Effector CD4-positive, alpha-beta T cell (primary cell): Measurements from ENCODE around the gene BIN1.

ENCODE experiments used
- DNase-seq: peaks from one replicate; pipeline ENCODE4 v3.0.0-alpha.2; 2020
- total RNA-seq: gene quantifications from one replicate; lab custom pipeline; 2026; lab: John Stamatoyannopoulos, UW

BIN1 gene, protein sequence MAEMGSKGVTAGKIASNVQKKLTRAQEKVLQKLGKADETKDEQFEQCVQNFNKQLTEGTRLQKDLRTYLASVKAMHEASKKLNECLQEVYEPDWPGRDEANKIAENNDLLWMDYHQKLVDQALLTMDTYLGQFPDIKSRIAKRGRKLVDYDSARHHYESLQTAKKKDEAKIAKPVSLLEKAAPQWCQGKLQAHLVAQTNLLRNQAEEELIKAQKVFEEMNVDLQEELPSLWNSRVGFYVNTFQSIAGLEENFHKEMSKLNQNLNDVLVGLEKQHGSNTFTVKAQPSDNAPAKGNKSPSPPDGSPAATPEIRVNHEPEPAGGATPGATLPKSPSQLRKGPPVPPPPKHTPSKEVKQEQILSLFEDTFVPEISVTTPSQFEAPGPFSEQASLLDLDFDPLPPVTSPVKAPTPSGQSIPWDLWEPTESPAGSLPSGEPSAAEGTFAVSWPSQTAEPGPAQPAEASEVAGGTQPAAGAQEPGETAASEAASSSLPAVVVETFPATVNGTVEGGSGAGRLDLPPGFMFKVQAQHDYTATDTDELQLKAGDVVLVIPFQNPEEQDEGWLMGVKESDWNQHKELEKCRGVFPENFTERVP
- 133 reads per million, percentile 87 among the genes with 10 or more reads in this experiment for total RNA-seq

DNA sequence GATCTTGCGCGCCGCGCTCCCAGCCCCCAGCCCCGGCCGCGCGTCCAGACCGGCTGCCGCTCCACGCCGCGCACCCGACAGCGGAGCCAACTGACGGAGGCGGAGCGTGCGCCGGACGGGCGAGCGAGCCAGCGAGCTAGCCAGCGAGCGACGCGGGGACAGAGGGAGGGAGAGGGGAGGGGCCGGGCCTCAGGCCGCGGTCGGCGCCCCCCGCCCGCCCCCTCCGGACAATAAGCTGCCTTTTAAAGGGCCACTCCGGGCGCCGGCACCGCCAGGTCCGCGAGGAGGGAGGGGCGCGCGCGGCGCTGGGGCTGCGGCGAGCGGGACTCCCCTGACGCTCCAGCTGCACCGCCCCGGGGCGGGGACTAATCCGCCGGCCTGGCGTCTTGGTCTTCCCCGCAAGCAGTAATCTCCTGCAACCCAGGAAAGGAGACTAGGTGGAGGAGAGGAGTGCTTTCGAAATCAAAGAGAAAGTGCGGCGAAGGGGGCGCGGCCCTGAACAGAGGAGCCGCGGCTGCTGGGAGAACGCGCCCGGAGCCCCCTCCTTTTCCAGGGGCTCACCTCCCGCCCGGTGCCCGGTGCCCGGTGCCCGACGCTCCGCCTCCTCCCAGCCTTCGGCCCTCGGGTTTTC lies at the start of gene BIN1:
BIN1 (minus strand) TSS at position 164 of the 631 bp plus-strand sequence. CDS start 211 bp downstream, outside the sequence.
- DNase-seq = peak; percentile 48

DNA sequence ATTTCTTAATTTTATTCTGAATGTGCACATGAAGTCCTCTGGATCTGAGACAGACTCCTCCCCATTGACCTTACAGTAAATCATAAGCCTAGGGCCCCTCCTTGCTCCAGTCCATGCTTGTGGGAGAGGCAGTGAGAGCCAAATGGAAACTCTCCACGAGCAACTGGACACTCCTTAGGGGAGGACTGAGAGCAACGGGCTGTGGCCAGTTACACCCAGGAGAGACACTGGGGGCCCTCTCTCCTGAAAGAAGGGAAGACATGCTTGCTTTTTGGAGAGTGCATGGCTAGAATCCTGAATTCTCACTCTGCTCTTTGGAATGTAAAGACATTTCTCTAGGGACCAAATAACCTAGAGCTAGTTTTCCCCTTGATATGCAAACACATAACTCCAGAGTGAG lies 49.0 kb upstream of the BIN1 start:
- DNase-seq = no peak

DNA sequence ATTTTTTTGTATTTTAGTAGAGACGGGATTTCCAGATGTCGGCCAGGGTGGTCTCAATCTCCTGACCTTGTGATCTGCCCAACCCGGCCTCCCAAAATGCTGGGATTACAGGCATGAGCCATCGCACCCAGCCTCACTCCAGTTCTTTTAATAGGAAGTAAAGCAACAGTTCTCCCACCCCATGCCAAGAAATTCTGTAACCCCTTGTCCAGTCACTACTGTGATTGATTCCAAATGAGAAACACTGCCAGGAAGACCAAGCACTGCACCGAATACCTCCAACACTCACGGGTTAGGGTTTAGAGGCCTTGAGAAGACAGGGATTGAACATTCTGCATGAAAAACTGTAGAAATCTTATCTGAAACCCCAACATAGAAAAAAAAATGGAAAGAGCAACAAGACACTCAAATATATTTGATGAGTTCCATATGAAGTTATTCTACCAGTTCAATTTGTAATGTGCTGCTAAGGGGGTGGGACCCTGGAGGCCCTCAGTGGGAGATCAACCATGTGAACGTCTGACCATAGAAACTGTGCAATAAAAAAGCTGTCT lies 48.2 kb upstream of the BIN1 start:
- no peak for DNase-seq

DNA sequence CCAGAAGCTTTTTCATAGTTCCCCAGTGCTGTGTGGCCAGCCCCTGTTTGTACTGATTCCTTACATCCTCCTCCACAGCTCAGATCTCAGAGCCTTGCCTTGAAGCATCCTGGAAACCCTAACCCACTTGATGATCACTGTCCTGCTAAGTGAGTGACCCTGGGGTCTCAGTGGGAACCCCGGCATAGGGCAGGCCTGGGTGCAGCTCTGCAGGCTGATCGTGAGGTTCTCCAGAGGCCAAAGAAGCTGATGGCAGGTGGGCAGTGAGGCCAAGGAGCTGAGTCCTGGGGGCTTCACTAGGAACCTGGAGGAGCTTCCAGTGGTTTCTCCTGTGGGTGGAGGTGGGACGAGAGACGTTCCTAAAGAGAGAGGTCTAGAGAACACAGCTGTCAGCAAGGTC lies 47.4 kb upstream of the BIN1 start:
- no peak for DNase-seq

DNA sequence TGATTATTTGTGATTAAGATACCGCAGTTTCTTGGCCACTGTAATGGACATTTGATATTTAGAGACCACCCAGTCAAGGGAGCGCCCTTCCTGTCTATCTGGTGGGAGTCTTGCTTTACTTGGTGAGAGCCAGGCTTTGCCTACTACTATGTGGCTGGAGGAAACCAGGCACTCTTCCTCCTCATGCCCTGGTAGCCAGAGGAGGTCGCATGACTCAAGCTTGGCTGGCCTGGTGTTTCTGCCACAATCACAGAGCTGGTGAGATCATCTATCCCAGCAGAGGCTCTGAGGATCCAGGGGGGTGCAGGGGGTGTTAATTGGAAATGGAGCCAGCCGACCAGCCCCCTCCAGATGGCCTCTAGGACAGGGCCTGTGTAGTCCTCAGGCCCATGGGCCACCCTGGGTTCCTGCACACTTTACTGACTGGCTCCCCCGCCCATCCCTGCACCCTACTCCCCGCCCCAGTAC lies 46.8 kb upstream of the BIN1 start:
- no peak for DNase-seq

DNA sequence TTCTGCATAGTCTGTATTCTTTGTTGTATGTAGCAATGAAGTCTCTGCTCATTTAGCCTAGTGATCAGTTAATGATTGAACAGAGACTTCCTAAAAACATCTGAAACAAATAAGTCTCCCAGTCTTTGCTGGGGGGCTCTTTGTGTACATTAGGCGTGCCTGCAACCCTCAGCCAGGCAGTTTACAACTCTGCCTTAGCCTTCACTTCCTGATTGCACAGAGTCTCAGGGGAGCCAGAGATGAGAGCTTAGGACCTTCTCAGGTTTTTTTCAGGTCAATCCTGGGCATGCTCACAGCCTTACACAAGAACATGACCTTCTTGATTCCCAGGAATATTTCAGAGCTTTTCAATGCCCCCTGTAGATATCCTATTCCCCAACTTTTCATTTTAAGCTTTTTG lies 44.0 kb upstream of the BIN1 start:
- no peak for DNase-seq

DNA sequence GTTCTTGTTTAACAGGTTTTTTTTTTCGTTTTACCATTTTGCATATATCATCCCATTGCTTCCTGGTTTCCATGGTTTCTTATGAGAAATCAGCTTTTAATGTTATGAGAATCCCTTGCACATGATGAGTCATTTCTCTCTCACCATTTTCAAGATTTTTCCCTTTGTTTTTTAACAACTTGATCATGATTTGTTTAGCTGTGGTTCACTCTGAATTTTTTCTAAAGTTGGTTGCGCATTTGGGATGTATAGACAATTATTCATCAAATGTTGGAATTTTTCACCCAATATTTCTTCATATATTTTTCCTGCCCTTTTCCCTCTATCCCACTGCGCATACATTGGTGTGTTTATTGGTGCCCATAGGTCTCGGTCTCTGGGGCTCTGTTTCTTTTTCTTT lies 42.4 kb upstream of the BIN1 start:
- no peak for DNase-seq

DNA sequence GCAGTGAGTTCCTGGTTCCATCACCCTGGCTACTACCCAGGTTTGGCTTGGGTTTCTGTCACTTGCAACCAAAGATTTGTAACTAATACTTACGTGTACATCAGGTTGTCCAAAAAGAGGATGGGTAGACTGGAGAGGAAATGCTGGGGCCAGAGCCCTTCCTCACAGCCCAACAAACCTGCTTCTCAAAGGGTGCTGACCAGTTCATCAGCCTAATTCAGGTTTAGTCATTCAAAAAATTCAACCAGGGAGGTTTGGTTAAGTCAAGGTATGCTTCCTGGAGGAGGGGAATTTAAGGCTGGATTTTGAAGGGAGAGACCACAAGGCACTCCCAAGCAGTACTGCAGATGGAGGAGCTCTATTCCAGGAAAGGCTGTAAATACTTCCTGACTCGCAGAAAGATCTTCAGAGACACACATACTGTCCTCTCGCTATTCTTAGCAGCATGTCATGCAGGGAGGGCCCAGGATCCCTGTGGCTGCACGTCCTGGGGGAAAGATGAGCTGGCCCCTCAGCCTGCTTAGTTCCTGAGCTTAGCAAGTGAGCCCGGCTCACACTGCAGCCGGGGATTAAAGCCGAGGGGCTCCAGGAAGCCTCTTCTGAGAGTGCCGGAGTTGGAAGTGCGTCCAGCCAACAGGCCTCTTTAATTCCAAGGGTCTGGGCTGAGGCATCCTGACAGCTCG lies 40.0 kb upstream of the BIN1 start:
- no peak for DNase-seq

DNA sequence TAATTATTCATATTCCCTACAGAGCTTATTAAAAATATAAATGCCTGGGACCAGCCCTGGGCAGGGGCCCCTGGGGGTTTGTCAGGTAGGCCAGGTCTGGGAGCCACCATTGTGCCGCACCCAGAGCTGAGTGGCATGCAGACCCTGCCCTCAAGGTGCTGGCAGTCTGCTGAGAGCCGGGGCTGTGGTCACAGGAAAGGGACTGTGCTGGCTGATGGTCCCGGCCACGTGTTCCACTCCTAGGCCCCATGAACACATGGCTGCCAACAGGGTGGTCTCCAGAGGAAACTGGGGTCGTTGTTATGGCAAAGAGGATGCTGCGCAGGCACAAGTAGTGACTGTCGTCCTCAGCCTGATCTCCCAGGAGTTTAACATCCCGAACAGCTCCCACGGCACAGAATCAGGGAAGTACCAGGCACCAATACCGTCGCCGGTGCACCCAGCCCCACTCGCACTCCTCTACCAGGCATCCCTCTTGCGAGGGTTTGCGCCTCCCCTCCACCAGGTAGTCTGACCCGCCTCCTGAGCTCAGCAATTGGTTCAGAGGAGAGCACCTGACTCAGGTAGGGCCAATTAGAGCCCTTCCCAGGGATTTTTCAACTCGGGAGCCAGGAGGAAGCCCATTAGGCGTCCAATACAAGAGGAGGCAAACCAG lies 39.2 kb upstream of the BIN1 start:
- no peak for DNase-seq

DNA sequence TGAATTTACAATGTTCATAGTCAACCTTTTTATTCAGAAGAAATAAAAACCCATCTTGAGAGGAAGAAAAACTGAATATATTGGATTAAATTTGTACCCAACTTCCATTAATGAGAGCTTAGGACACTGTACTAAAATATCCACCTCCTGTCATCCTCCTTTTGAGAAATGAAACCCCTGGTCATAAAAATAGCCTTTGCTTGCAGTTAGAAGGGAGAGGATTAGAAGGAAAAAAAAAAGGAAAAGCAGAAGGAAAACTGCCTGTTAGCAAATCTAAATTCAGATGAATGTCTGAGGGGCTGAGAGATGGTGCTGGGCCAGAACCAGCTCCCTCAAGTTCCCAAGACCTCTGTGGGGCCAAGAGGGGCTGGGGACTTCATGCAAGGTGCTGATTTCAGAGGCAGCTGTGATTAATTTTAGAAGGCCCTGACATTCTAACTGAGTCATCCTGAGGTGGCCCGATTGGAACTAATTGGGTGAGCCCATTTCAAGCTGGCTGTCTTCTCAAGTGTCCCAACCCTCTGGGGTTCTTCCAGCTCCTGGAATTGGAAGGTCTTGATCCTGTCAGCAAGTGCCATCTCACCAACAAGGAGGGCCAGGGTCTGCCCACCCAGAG lies 38.4 kb upstream of the BIN1 start:
- no peak for DNase-seq

DNA sequence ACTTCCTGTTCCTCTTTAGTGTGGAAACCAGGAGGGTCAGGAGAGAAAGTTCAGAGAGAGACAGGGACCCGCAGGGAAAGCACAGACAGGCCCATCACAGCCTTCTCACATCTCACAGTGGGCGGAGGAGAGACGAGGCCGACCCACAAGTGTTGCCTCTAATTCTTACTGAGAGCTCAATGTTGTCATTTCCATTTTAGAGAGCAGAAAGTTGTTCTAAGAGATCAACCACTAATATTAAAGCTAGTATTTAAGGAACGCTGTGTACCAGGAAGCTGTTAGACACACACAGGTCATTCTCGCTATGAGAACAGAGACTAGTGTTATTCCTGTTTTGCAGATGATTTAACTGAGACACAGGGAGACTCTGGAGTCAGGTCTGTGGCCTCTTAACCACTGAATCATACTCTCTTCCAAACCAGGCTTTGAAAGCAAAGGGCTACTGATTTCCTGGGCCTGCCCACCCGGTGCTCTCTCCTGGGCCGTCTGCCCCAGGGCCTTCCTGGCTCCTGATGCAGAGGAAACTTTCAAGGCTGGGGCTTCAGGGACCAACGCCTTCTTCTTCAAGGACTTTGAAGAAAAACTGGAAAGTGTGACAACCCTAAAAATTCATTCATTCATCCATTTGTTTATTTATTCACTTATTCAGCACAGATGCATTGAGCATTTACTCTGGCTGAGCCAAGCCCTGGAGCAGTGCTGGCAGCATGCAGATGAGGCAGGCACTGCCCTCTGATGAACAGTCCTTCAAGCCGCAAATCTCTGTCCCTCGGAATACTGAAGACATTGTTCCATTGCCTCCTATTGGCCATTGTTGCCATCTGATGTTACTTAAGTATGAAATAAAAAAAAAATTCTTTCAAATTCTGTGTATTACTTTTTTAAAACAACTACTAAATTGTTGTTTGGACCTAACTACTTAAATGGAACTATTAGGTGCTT lies 37.2 kb upstream of the BIN1 start:
- no peak for DNase-seq

DNA sequence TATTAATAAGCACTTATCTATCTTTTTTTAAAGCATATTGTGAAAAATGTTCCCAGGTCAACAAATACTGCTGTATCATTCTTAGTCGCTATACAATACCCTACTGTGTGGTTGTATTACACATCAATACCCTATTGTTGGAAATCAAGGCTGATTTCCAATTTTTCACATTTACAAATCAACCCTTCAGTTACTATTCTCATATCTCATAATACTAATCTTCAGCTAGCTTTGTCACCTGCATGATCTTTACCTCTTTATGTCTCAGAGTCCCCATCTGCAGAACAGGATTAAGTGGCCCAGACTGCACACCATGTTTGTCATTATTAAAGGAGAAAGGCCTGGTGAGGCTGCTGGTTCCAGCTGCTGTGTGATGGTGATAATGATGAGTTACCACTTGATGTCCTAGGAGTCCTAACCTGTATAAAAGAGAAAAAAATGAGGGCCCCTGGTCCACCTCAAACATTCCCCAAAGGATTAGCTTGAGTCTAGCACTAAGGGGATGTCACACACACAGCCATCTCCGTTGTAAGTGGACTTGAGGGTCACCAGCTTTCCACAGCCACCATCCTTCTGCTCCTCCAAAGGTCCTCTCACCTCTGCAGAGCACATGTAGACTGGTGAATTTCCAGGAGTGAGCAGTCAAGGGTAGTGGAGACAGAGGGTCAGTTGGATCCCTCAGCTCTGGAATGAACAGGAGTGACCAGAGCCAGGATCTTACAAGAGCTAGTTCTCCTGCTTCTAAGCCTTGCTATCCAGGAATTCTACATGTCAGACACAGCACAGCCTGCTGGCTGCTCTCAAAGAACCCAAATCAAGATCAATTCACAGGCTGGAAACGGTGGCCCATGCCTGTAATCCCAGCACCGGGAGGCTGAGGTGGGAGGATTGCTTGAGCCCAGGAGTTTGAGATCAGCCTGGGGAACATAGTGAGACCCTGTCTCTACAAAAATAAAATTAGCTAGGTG lies 36.0 kb upstream of the BIN1 start:
- DNase-seq = no peak

DNA sequence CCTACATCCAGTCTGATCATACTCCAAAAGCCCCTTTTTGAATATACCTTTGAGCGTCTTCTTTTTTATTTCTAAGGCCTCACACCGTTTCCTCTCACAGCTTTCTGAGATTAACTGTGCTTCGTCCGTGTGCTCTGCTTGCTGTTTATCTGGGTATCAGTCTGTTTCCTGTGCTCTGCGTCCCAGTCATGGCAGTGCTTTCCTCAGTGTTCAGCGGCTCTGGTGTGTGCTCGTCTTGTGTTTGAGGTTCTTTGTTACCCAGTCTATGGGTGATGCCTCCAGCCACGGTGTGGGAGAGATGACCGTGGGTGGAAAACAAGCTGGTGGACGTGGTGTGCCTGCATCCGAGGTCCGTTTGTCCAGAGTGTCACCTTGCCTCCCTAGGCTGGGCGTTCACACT lies 33.6 kb upstream of the BIN1 start:
- no peak for DNase-seq

DNA sequence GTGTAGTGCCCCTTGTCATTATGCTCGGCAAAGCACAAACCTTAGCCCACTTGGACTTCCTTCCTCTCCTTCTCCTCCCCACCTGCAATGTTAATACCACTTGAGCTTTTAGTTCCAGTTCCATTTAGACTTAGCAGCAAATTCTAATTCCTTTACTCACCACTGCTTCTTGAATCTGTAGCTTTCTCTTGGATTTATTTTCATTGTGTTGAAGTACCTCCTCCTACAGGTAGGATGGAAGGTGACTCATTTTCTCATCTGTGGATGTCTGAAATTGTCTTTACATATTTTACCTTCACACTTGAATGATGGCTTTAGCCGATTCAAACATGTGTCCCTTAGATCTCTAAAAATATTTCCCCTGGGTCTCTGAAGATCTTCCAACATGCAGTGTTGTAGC lies 32.8 kb upstream of the BIN1 start:
- DNase-seq = no peak

DNA sequence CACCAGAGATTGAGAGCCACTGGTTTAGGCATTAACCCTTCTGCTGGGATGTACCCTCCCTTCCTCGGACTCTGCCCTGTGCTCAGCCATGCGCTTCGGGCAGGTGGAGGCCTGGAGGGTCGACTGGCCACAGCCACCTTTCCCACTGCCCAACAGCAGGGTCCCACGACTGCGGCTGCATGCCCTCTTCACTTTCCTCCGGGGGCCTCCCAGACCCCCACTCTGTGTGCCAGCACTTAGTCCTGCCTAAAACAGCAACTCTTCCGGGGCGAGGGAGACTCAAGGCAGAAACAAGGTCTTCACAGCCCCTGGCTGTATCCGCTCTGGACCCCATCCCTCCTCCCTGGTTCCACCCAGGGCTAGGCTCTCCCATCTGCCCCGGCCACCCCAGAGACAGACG lies 31.3 kb upstream of the BIN1 start:
- no peak for DNase-seq

DNA sequence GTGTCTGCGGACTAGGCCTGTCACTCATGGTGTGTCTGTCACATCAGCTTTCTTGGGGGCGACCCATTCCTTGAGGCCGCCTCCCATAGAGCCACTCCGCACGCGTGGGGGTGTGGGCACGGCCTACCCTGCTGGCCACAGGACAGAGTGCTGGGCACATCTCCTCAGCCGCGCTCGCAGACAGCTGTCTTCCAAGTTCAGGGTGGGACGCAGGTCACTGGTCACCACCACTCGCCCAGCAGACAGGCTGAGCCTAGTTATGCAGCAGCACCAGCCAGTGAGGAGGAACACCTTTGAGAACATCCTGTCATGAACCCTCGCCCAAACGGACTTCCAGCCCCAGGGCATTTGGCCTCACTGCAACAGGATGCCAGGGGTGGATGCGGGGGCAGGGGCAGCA lies 30.8 kb upstream of the BIN1 start:
- DNase-seq = no peak

DNA sequence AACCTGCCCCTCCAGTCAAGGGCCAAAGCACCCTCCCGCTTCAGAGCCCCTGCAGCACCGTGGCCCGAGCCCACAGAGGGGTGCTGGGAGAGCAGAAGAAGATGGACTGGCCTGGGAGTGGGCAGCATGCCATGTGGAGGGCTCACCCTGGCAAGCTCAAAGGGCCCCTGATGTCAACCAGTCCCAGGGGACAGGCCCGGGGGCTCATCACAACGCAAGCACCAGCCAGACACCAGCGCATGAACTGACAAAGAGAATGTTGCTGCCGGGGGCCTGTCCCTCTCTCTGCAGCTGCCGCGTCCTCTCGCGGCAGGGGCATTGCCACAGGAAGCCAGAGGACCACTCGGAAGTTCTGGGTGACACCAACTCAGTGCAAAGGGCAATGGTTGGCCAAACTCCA lies 30.3 kb upstream of the BIN1 start:
- no peak for DNase-seq

DNA sequence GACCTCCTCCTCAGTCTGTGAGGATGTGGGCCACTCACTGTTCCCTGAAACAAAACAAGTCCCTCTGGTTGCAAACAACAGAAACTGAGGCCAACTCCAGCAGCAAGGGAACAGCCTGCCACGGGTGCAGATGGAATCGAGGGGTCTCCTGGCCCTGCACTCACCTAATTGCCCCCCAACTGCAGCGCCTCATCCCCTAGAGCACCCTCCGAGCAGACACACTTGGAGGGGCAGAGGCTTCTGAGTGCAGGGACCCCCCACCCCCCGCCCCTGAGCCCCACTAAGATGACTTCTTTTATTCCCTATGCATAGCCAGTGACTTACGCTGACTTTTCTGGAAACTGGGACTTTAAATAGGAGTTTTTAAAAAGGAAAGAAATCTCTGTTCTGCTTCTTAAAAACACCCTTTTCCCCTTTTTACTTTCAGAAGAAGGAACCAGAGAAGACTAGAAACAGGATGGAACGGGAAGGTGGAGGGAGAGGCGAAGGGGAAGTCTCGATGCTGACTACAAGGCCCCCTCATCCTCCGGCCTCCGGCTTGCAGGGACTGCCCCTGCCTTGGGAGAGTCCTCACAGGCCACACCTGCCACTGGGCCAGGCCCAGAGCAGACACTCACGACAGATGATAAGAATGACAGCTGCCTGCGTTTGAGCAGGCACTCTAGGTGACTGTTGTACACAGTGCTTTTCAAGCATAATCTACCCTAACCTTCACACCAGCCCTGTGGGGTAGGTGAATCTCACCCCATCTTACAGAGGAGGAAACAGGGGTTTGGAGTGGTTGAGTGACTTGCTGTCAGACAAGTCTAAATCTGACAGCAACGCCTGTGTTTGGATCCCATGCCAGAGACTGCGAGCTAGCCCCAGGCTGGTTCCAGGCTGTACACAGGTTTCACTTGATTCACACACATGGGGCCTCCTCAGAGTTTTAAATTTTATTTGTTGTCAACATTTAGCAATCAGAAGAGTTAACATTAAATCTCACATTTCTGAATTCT lies 28.2 kb upstream of the BIN1 start:
- no peak for DNase-seq
